H54 (cell line): ENCODE data around the gene ZNF618.

Experiments used
- DNase-seq: peaks from one replicate; pipeline ENCODE4 v3.0.0; 2011; ENCODE audit warnings: low spot score, mixed read lengths; ENCODE audit not compliant: insufficient read length
- FAIRE-seq: peaks from 3 replicates; lab custom pipeline; 2011; peaks lifted over from hg19 to GRCh38; lab: Jason Lieb, UNC
- POLR2A ChIP-seq: IDR thresholded peaks from 2 replicates; pipeline ENCODE4 v1.6.1; 2011; ENCODE audit warnings: low read depth, mild to moderate bottlenecking, low read length

Gene ZNF618

GRCh38 chr9:113892861-113893491 lies 16.9 kb downstream of the ZNF618 start:
- FAIRE-seq (no peak), DNase-seq (no peak)
- no peak for TF ChIP-seq POLR2A

- TF ChIP-seq POLR2A, result no peak
- DNase-seq (no peak), FAIRE-seq (no peak)
These were observed 18.1 kb downstream of the ZNF618 start for GRCh38 chr9:113894166-113894565.

GRCh38 chr9:113895526-113895925 lies 19.4 kb downstream of the ZNF618 start:
- no peak for TF ChIP-seq POLR2A
- FAIRE-seq (peak; percentile 20), DNase-seq (no peak)

- no peak for TF ChIP-seq POLR2A
- FAIRE-seq, result no peak
- DNase-seq, result no peak
These were observed 20.6 kb downstream of the ZNF618 start for GRCh38 chr9:113896713-113897112.

- FAIRE-seq, result no peak
- DNase-seq, result no peak
- TF ChIP-seq POLR2A, result no peak
These were observed 22.0 kb downstream of the ZNF618 start for GRCh38 chr9:113898151-113898550.

DNA sequence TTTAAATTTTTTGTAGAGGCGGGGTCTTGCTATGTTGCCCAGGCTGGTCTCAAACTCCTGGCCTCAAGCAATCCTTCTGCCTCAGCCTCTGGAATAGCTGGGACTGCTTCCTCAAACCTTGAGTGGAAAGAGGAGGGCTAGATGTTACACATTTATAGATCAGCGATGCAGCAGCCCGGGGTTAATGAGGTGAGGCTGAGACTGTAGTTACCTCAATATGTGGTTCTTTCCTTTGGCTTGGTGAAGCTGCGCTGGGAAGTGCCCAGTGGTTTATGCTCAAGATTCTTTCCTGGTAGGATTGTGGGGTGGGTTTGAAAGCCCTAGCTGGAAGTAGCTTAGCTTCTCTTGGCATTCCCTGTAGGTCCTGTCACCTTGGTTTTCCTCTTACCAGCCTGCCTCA lies 22.5 kb downstream of the ZNF618 start:
- FAIRE-seq, result no peak
- no peak for DNase-seq
- TF ChIP-seq POLR2A, result no peak

DNA sequence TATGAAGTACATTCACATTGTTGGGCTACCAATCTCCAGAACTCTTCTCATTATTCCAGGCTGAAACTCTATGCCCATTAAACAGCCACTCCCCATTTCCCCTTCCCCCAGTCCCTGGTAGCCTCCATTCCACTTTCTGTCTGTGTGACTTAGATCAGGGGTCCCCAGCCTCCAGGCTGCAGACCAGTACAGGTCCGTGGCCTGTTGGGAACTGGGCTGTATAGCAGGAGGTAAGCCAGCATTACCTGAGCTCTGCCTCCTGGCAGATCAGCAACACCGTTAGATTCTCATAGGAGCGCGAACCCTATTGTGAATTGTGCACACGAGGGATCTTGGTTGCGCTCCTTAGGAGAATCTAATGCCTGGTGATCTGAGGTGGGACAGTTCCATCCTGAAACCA lies 23.1 kb downstream of the ZNF618 start:
- no peak for DNase-seq
- FAIRE-seq, result no peak
- TF ChIP-seq POLR2A, result no peak

DNA sequence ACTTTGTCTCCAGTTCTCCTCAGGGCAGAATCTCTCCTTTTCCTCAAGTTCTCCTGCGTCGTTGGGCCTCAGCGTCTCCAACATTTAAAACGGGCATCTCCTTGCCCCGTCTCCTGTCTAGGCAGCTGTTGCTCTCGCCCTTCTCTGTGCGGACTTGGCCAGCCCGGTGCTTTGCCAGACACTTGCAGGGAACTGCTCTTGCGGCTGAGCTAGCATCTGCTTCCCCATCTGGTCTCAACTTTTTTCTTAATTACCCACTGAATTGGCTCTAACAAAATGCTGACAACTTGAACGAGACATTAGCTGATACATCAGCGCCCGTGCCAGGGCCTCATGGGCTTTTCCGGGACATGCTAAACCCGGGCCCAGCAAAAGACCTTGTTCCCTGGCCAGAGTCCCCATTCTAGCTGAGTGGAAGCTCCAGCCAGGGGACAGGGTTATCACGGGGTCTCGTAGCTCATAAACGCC lies 25.1 kb downstream of the ZNF618 start:
- TF ChIP-seq POLR2A, result no peak
- FAIRE-seq (no peak), DNase-seq (no peak)

DNA sequence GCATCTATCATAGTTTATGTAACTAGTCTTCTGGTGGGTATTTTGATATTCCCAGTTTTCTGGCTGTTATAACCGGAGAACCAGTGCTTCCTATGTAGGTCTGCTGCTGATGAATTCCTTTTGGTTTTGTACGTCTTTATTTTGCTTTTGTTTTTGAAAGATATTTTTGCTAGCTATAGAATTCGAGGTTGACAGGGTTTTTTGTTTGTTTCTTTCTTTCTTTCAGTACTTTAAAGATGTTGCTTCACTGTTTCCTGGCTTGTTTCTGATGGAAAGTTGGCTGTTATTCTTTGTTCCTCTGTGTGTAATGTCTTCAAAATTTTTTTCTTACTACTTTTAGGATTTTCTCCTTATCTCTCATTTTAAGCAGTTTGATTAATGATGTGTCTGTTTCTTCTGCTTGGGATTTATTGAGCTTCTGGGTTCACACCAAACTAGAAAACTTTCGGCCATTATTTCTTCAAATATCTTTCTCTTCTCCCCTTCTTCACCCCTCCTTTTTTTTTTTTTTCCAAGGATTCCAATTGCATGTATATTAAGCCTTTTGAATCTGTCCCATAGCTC lies 27.5 kb downstream of the ZNF618 start:
- DNase-seq, result no peak
- no peak for FAIRE-seq
- TF ChIP-seq POLR2A, result no peak

DNA sequence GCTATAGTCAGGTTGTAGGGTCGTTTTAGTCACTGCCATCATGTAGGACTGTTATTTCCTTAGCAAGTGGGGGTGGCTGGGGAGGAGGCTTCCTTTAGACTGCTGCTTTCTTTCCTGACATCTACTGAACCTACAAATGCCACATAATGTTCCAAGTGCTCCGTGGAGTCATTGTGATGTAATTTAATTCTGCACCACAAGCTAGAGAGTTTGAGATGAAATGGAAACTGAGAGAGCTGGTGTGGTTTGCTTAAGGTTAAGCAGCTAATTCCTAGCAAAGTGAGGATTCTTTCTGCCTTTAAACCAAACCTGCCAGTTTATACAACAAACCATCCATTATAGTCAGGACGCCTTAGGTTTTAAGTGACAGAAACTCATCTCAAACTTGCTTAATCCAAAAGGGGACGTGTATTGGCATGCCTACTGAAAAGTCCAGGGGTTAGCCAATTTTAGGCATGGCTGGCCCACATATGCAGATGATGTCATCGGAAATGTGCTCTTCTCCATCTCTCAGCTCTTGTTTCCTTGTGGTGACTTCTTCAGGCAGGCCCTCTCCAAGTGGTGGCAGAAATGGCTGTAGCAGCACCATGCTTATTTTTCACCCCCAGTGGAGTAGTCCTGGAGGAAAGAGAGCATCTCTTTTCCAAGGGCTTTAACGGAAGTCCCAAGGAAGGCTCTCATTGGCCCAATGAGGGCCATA lies 30.5 kb downstream of the ZNF618 start:
- no peak for DNase-seq
- FAIRE-seq, result no peak
- TF ChIP-seq POLR2A, result no peak

- no peak for TF ChIP-seq POLR2A
- FAIRE-seq, result no peak
- no peak for DNase-seq
These were observed 31.2 kb downstream of the ZNF618 start for GRCh38 chr9:113907282-113907681.

GRCh38 chr9:113909421-113909820 lies 33.3 kb downstream of the ZNF618 start:
- FAIRE-seq, result no peak
- no peak for TF ChIP-seq POLR2A

GRCh38 chr9:113910036-113910639 lies 34.0 kb downstream of the ZNF618 start:
- FAIRE-seq (no peak), DNase-seq (no peak)
- TF ChIP-seq POLR2A, result no peak

More at GRCh38 chr9:113909421-113909820, 33.3 kb downstream of the ZNF618 start:
- no peak for DNase-seq
